RPMI8226 (cell line): Measurements from ENCODE around the gene MED29.

Source experiments
- DNase-seq: peaks from one replicate; pipeline ENCODE4 v3.0.0-alpha.2; 2015

MED29 gene

DNA sequence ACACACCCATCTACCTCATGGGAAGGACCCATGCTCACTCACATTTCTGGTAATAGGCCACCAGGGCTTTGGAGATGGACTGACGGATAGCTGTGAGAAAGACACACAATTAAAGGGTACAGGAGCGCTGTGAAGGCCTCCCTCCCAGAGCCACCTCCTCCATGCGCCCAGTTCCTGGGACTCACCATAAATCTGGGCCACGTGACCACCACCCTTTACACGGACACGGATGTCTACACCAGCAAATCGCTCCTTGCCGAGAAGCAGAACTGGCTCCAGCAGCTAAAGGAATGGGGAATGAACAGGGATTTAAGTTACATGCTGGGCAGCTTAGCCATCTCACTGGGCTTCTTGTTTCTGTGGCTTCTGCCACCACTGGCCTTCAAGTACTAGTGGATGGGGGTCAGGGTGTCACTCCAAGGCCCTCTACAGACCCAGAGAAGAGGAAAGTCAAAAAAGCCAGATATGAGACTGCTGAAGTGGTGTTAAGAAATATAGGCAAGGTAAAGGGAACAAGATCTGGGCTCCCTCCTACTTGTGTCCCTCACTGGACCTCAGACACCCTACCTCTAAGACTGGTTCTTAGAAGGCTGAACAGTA, 42.4 kb downstream of the MED29 start:
- DNase-seq = no peak

DNA sequence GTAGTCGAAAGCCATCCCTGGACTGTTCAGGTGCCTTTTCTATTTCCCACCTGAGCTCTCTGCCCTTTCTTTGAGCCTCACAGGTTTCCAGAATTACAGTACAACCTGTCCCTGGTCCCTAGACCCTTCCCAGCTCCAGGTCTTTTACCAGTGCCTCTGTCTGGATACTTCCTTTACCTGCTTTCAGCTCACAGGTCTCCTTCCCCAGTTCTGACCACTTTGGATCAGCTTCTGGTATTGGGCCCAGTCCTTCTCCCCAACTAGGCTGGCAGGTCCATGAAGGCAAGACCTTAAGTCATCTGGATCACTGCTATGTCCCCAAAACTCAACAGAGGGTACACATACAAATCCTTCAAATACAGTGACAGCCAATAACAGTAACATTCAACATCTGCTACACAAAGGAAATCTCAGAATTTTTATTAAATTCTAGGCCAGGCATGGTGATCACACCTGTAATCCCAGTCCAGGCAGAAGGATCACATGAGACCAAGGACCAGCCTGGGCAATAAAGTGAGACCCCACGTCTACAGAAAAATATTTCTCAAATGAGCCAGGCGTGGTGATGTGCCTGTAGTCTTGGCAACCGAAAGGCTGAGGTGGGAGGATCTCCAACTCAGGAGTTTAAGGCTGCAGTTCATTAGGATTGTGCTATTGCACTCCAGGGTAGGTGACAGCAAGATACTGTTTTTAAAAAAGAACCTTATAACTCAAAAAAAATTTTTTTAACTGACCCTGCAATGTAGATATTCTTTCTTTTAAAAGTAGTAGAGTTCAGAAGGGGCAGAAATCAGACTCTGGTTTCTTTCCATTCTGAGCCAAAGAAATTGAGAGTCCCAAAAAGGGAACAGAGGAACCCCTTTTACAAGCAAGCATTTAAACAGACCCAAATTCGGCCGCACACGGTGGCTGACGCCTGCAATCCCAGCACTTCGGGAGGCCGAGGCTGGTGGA, 43.2 kb downstream of the MED29 start:
- DNase-seq = no peak

DNA sequence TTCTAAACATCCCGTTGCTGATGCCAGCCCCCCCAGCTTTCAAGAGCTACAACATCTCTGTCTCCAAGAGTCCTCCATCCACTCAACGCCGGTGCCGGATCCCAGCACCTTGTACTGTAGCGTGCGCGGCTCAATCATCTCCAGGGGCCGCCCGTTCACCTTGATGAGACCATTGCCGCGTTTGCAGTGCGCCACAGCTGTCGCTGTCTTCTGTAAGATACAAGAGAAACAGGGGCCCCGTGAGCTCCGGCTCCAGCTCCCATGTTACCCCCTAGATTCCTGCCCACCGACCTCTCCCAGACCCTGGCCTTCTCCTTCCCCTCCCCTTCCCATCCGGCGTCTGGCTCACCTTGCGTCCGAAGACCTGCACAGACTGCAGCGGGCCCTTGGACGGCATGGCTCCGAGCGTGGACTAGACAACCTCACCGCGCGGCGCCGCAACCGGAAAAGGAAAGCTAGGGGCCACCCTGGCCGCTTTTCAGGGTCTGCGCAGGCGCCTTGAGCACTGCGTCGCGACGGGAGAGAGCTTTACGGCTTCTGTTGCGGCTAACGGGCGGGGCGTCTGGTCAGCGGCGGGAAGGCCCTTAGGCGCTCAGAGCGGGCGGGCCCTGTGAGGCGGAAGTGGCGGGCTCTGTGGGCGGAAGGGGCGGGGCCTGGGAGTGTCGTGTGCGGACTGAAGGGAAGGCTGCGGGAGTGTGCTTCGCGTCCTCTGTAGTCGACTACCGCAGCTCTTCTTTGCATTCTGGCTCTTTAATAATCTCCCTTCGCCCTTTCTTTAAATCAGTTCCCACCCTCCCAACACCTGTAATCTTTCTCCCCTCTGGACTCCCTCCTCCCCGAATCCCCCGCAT, 44.5 kb downstream of the MED29 start, which contains the start of gene RPS16:
TSS of gene RPS16 (minus strand) at position 451 of the 851 bp plus-strand sequence. CDS start at position 397, 54 bp downstream.
- DNase-seq = peak; percentile 98

DNA sequence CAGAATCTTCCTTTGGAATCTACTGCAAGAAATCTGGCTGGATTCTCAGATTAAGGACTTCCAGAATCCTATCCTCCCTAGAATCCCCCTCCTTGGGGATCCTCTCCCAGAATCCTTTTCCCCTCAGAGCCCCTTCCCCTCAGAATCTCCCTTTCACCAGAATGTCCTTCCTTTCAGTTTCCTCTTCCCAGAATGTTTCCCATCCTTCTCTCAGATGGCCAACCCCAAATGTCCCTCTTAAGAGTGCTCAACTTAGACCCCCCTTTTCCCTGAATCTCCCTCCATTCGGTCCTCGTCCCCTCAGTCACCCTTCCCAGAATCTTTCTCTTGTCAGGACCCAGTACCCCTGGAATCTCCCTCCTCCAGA, 45.2 kb downstream of the MED29 start:
- DNase-seq = no peak

DNA sequence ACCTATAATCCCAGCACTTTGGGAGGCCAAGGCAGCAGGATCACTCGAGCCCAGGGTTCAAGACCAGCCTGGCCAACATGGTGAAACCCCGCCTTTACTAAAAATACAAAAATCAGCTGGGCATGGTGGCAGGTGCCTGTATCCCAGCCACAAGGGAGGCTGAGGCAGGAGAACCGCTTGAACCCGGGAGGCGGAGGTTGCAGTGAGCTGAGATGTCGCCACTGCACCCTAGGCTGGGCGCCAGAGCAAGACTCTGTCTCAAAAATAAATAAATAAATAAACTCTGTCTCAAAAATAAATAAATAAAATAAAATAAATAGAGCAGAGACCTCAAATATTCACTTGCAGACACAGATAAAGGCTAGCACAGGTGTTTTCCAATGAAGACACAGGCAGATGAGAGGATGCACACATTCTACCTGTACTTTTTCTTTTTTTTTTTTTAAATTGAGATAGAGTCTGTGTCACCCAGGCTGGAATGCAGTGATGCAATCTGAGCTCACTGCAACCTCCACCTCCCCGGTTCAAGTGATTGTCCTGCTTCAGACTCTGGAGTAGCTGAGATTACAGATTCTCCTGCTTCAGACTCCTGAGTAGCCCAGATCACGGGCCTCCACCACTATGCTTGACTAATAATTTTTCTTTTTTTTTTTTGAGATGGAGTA, 47.2 kb downstream of the MED29 start:
- no peak for DNase-seq

DNA sequence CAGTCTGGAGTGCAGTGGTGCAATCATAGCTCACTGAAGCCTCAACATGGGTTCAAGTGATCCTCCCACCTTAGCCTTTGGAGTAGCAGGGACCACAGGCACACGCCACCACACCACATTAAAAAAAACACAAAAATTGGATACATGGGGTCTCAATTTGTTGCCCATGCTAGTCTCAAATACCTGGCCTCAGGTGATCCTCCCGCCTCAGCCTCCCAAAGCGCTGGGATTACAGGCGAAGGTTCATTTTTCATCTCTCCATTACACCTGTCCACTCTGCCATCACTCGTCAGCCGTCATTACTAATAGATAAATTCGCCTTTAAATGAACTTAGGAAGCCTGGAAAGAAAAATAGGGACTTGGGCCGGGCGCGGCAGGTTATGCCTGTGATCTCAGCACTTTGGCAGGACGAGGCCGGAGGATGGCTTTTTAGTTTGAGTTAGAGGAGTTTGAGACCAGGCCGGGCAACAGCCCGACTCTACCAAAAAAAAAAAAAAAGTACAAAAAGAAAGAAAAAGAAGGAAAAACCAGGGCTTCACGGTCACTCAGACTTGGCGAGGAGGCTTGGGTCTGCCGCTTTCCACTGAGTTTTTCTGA, 53.5 kb downstream of the MED29 start:
- DNase-seq = no peak

DNA sequence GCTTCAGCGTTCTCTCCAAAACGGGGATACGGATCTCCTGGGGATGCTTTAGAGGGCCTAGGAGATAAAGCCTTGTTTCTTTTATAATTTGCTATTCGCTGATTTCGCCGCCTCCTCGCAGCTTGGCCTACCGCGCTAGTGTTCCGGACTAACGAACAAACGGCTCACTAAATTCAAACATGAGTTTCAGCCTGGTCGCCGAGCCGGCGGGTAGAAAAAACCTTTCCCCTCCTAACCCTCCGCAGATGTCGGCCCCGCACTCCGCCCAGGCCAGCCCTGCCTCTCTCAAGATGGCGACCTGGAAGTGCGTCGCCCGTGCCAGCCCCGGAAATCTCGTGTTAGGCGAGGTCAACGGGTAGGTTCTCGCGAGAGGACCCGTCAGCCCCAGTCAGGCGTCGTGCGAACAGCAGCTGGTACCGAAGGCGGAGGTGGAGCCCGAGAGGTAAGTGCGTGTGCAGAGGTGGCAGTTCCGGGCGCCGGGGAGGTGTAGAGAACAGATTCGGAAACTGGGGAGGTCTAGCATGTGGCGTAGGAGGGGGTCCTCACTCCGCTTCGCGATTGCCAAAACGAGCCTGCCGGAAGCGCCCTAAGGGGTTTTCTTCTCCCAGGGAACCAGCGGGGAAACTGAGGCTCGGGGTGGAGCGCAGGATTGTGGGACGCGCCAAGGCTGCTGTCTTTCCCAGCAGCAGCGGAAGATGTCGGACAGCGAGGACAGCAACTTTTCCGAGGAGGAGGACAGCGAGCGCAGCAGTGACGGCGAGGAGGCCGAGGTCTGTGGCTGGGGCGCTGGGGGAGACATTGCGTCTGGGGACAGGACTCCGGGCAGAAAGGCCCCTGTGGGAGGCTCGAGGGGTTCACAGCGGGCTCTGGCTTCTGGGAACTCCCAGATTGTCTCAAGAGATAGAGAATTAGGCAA, 54.3 kb downstream of the MED29 start, which contains the start of gene SUPT5H:
TSS of gene SUPT5H (plus strand) at position 387 of the 916 bp plus-strand sequence. CDS start at position 696, 309 bp downstream.
- peak; percentile 98 for DNase-seq

DNA sequence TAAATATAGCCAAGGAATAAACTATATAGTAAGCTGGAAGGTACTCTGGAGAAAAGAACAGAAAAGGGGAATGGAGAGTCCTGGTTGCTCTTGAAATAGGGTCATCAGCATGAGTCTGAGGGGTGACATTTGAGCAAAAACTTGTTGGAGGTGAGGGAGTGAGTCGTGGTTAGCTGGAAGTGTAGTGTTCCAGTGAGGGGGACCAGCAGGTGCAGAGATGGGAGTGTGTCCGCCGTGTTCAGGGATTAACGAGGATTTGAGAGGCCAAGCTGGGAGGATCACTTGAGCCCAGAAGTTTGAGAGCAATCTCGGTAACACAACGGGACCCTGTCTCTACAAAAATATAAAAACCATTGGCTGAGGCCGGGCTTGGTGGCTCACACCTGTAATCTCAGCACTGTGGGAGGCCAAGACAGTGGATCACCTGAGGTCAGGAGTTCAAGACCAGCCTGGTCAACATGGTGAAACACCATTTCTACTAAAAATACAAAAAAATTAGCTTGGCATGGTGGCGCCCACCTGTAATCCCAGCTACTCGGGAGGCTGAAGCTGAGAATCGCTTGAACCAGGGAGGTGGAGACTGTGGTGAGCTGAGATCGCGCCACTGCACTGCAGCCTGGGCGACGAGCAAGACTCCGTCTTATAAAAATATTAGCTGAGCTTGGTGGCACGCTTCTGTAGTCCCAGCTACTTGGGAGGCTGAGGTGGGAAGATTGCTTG, 55.3 kb downstream of the MED29 start:
- DNase-seq = no peak

DNA sequence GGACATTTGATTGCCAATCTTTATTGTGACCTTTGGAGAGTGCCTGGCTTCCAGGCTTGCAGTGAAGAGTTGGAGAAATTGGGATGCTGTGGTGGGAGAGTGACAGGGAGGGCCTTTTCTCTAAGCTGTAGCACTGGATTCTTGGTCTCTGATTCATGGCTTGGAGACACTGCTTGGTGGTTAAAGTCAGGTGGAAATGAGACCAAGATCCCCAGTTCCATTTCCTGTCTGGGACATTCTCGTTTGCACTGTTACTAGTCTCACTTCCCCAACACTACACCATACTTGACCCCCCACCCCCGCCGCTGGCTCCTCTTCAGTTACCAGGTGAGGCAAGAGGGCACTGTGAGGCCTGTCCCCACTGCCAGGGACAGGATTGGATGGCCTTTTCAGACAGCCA, 57.1 kb downstream of the MED29 start:
- DNase-seq = peak; percentile 57

DNA sequence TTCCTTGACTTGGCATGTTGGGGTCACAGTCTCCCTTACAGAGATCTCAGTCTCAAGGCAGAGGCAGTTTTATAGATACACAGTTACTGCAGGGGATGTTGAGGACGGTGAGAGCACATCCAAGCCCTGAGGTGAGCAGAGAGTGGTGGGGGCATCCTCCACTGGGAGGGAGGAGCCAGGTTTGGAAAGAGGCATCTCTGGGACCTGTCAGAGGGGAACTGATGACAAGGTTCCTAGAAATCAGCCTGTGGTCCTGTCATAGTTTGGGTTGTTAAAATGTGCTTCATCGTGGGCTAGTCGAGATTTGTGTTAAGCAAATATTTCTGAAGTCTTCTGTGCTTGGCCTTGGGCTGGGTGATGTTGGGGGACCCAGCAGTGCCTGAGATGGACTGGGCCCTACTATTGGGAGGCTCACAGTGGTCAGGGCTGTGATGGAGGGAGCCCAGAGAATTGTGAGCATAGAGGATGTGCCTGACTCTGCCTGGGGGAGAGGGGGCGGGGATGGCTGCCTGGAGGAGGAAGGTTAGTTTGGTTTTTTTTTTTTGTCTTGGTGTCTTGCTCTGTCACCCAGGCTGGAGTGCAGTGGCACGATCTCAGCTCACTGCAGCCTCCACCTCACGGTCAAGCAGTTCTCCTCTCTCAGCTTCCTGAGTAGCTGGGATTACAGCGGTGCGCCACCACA, 58.1 kb downstream of the MED29 start:
- no peak for DNase-seq
